Stimulated activated CD4-positive, alpha-beta T cell treated with anti-CD3 and anti-CD28 coated beads, Interleukin-2, amount 100 ng/mL, for 4 hours (primary cell): ENCODE results near the gene RASSF5.
"Not testable (repeated sequence)": the region's sequence is repeated elsewhere in the genome, so short reads cannot be mapped to it uniquely, and the experiment has no call there.

Experiments used
- DNase-seq: peaks from one replicate; pipeline ENCODE4 v3.0.0-alpha.2; 2020; ENCODE audit warnings: low read depth

Gene RASSF5

DNA sequence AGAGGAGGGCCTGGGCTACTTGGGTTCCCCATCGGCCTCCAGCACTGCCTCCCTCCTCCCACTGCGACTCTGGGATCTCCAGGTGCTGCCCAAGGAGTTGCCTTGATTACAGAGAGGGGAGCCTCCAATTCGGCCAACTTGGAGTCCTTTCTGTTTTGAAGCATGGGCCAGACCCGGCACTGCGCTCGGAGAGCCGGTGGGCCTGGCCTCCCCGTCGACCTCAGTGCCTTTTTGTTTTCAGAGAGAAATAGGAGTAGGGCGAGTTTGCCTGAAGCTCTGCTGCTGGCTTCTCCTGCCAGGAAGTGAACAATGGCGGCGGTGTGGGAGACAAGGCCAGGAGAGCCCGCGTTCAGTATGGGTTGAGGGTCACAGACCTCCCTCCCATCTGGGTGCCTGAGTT, 80.6 kb downstream of the RASSF5 start:
- DNase-seq: no peak

DNA sequence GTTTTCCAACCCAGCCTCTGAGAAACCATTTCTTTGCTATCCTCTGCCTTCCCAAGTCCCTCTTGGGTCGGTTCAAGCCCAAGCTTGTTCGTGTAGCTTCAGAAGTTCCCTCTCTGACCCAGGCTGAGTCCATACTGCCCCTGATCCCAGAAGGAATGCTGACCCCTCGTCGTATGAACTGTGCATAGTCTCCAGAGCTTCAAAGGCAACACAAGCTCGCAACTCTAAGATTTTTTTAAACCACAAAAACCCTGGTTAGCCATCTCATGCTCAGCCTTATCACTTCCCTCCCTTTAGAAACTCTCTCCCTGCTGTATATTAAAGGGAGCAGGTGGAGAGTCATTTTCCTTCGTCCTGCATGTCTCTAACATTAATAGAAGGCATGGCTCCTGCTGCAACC, 81.2 kb downstream of the RASSF5 start:
- no peak for DNase-seq

DNA sequence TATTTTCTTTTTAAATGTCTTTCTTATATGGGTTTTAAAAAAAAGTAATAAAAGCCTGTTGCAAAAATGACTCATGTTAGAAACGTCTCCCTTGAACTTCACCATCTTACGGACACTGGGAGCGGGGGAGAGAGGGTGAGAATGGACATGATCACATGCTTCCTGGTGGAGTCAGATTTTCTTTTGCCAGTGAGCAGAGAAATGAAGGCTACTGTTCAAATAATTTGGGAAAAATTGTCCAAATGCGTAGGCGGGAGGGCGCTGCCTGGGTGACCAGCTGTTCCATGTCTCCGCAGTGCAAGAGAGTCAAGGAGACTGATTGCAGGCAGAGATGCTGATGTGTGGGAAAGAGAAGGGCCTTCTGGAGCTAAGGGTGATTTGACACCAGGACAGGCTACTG, 81.9 kb downstream of the RASSF5 start:
- DNase-seq: no peak

- DNase-seq: peak; percentile 66
Observed at GRCh38 chr1:206590025-206590758, 82.9 kb downstream of the RASSF5 start.

DNA sequence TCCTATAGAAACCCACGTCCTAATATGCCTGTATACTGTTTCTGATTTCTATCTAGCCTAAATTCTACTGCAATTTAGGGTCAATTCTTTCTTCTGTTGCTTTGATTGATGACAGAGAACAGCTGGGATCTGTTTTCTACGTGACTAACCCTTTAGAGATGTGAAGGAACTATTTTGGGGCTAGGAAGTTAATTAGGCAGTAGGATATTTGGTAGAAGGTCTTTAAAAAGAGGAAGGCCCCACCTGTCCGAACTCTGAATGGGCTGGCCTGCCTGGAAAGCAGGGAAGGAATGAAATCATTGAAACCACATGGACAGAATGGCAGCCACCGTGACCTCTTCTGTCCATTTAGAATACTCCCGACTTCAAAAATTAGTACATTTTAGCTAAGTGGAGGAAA, 83.9 kb downstream of the RASSF5 start:
- DNase-seq: no peak

GRCh38 chr1:206591696-206592095, 84.4 kb downstream of the RASSF5 start:
- no peak for DNase-seq

GRCh38 chr1:206593351-206593925, 86.1 kb downstream of the RASSF5 start:
- DNase-seq: no peak

DNA sequence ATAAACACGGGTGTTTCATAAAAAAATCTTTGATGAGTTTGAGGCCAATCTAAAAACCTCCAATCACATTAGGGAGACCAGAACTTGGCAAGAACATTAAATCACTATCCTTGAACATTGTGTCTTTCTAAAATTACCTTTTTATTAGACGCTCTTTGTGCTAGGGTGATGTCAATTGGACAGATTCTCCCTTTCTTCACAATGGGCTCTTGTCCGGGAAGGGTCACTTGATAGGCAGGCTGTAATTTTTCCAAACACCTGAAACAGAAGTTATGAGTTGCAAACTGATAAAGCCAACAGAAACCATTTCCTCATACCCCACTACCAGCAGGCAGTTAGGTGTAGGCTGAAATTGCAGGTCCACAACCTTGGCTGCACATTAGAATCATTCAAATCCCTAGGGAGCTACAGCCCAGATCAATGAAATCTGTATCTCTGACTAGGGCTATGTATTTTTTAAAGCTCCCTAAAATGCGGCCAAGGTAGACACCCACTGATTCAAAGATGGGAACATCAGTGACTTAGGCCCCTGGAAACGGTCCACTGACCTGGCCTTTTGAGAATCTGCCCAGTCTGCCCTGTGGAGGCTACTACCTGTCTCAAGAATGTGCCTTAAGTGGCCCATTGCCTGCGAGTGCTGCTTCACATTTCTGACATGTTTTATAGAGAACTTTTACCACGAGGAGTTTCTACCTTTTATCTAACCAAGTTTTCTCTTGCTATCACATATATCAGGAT, 88.4 kb downstream of the RASSF5 start:
- DNase-seq: no peak

DNA sequence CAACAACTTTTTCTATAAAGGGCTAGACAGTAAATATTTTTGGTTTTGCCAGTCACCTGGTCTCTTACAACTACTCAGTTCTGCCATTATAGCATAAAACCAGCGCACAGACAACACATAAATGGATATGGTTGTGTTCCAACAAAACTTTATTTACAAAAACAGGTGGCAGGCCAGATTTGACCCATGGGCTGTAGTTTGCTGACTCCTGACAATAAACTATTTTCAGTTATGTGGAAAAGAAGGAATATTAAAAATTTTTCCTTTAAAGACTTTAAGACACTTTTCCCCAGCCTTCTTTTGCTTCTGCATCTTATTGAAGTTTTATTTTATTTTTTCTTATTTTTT, 89.0 kb downstream of the RASSF5 start:
- DNase-seq: no peak

DNA sequence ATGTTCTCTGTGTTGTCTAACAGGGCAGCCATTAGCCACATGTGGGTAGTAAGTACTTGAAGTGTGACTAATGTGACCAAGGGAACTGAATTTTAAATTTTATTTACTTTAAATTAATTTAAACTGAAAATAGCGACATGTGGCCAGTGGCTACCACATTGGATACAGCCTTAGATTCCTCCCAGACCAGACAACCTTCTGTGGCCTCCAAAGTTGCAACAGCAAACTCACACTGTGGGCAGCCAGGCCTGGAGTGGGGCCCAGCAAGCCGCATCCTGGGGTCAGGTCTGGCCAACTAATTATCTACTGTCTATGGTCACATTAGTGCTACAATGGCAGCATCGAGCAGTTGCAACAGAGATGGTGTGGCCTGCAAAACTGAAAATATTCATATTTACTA, 93.2 kb downstream of the RASSF5 start:
- no peak for DNase-seq

- DNase-seq: no peak
Observed at GRCh38 chr1:206604861-206605260, 97.5 kb downstream of the RASSF5 start.

GRCh38 chr1:206606867-206607266, 99.5 kb downstream of the RASSF5 start:
- DNase-seq: no peak

GRCh38 chr1:206608108-206608698, 100.9 kb downstream of the RASSF5 start:
- peak; percentile 37 for DNase-seq

- DNase-seq: no peak
Observed at GRCh38 chr1:206609229-206609991, 102.1 kb downstream of the RASSF5 start.

GRCh38 chr1:206612129-206612876, 105.0 kb downstream of the RASSF5 start, which contains the start of gene EIF2D:
EIF2D (minus strand) TSS chr1:206612465; CDS start chr1:206612342, 123 bp downstream.
- DNase-seq: peak; percentile 91

GRCh38 chr1:206626396-206626795, 119.1 kb downstream of the RASSF5 start:
- not testable (repeated sequence) for DNase-seq

GRCh38 chr1:206628916-206629315, 121.6 kb downstream of the RASSF5 start:
- no peak for DNase-seq

DNA sequence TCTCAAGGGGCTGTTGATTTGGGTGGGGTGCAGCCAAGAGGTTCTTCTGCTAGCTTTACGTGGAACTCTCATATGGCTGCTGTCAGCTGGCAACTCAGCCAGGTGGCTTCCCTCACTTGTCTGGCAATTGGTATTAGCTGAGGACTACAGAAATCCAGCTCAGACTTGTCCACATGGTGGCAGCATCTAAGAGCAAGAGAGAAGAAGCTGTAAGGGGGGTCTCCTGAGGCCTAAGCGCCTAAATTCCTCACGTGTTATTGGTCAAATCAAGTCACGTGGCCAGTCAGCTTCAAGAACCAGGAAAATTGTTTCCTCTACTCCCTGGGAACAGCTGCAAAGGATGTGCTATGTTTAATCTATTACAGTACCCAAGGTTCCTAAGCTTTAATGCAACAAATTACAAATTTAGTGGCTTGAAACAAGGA, 123.8 kb downstream of the RASSF5 start:
- DNase-seq: no peak

DNA sequence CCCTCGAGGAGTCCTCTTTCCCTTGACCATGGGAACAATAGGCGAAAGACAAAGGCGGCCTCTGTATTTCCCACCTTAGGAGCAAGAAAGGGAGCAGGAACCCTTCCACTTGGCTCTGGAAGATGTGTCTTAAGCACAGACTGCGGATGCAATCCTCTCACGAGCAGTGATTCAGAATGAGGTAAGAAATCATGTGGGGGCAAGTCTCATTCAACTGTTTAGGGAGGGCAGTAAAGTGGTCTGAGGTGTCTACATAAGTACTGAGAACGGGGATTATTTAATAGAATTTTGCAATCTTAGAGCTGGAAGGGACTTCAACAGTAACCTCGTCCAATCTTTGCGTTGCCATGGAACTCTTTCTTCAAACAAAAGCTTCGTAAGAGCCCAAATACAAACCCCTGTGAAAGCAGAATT, 126.4 kb downstream of the RASSF5 start:
- DNase-seq: no peak

DNA sequence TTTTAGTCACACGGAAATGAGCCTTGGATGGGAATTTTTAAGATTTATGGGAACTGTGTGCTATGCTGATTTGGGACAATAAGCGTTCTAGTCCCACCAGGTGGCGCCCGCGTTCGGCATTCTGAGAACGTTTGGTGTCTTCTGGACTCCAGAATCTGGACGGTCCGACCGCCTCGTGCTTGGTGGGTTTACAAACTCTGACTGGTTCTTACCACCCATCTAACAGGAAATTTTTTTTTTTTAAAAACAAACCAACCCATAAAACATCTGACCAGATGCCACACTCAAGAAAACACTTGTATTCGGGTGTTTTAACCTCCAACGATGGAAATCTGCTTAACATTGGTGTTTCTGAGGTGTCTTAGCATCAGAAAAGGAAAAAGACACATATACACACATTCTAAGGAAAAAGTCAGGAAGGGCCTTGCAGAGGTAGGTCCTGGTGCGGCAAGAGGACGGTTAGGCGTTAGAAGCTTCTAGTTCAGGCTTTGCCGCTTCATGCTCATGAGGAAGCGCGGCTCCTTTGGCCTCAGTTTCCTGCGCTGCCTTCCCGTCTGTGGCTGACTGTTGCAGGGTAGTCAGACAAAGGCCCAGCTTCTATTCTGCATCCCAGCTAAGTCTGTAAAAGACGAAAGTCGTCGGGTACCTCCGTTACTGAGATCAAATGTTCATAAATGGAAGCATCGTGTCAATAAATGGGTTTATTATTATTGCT, 127.2 kb downstream of the RASSF5 start:
- DNase-seq: peak; percentile 60
